Kidney (tissue), 14 donors: ENCODE measurements around the gene HBQ1. TPM values are rescaled to one million over a fixed set of nuclear protein-coding genes. Genes with fewer than 3 reads are reported as not detected.
A peak's percentile ranks its signal among the peaks of the same experiment; 100 is the strongest.

Source experiments
- DNase-seq, 5 donors: peaks; one replicate each; pipeline ENCODE4 v3.0.0-alpha.2; 2013 to 2020
- FAIRE-seq: peaks from 2 replicates; lab custom pipeline; 2012; peaks lifted over from hg19 to GRCh38; lab: Jason Lieb, UNC
- H3K27ac ChIP-seq, 2 donors: one replicate each; pipeline ENCODE4 v1.7.0; 2013; ENCODE audit warnings: low read depth in 2 of 2, low read length in 2 of 2, inconsistent platforms in 1 of 2
- H3K27me3 ChIP-seq: one replicate; pipeline ENCODE4 v1.7.1; 2013; ENCODE audit warnings: low read length, inconsistent platforms; ENCODE audit not compliant: control insufficient read depth, insufficient read depth
- H3K36me3 ChIP-seq, 3 donors: one replicate each; pipeline versions ENCODE4 v1.7.0 to v1.7.1; 2013; ENCODE audit warnings: low read length in 3 of 3, control low read depth in 1 of 3, inconsistent platforms in 1 of 3; ENCODE audit not compliant: insufficient read depth in 3 of 3, control insufficient read depth in 2 of 3
- H3K4me1 ChIP-seq, 3 donors: one replicate each; pipeline versions ENCODE4 v1.7.0 to v1.7.1; 2013; ENCODE audit warnings: low read length in 3 of 3, inconsistent platforms in 1 of 3, low read depth in 1 of 3; ENCODE audit not compliant: control insufficient read depth in 2 of 3, insufficient read depth in 2 of 3
- H3K4me3 ChIP-seq, 3 donors: one replicate each; pipeline versions ENCODE4 v1.7.0 to v1.8.1; 2013; ENCODE audit warnings: low read length in 3 of 3, control low read depth in 1 of 3, inconsistent platforms in 1 of 3
- H3K9ac ChIP-seq, 3 donors: one replicate each; pipeline versions ENCODE4 v1.7.0 to v1.7.1; 2013; ENCODE audit warnings: low read length in 3 of 3, control low read depth in 1 of 3, inconsistent platforms in 1 of 3
- H3K9me3 ChIP-seq, 3 donors: one replicate each; pipeline versions ENCODE4 v1.7.0 to v1.7.1; 2013; ENCODE audit warnings: low read length in 3 of 3, control low read depth in 1 of 3, inconsistent platforms in 1 of 3; ENCODE audit not compliant: control insufficient read depth in 2 of 3, insufficient read depth in 1 of 3
- CTCF ChIP-seq: IDR thresholded peaks from 3 replicates; pipeline ENCODE4 v1.5.1; 2012; ENCODE audit warnings: mild to moderate bottlenecking, moderate library complexity, borderline replicate concordance; ENCODE audit not compliant: insufficient read depth; ENCODE audit errors: extremely low read depth
- intact Hi-C: fragments of 100-400 bp; cut with DNase I; formaldehyde crosslinking; loops from one replicate; pipeline ENCODE4 v1.11.1; 2022
- polyA plus RNA-seq: library from polyadenylated mRNA; stranded (reverse); fragments of 350-450 nt; fragmentation: Illumina TruSeq; extraction: RNeasy Lipid Tissue Mini Kit (QIAGEN cat#74804); gene quantifications from one replicate; pipeline ENCODE4 v1.2.3, GENCODE V29; 2014; ENCODE audit warnings: low read depth, low replicate concordance; ENCODE audit not compliant: insufficient read depth
- total RNA-seq: library from RNA; stranded (reverse); fragmentation: NEBNext Ultra II Directional; extraction: Animal tissue kit (Norgen Biotek cat#: 25700); gene quantifications from one replicate; pipeline ENCODE4 v1.2.1, GENCODE V29; 2021
- donor health status: control.
- donor health status: control.
- donor health status: control.
- donor health status: control.
- donor health status: control.
- donor health status: DM: yes; HTN: yes; CAD: no.
- donor health status: Normal renal cell carcinoma (clear cell type).

HBQ1 gene
- total and polyA plus RNA-seq, 2 donors from 2014 or later, result not detected

GRCh38 chr16:177981-178667 lies 2.1 kb upstream of the HBQ1 start:
- Histone ChIP-seq H3K9ac (no peak overlapping the region), H3K36me3 (no peaks in the 10 kb centered on the region), H3K4me3 (no peak overlapping the region), H3K27ac (no peak overlapping the region), H3K4me1 (peaks cover 0 to 3% (median 0%) of the 10 kb centered on the region in 3 donors), H3K9me3 (no peaks in the 10 kb centered on the region), H3K27me3 (peaks cover 27% of the 10 kb centered on the region)
- no peak for FAIRE-seq
- intact Hi-C loops, result no loop called here
- no peak for TF ChIP-seq CTCF
- peak in 1 of 5 donors; percentile 60 for DNase-seq

- DNase-seq, result no peak
- Histone ChIP-seq H3K9ac (no peak overlapping the region), H3K27ac (no peak overlapping the region), H3K27me3 (peaks cover 27% of the 10 kb centered on the region), H3K4me3 (no peak overlapping the region), H3K9me3 (no peaks in the 10 kb centered on the region), H3K36me3 (no peaks in the 10 kb centered on the region), H3K4me1 (peaks cover 0 to 3% (median 0%) of the 10 kb centered on the region in 3 donors)
- no peak for TF ChIP-seq CTCF
- intact Hi-C loops, result no loop called here
- FAIRE-seq, result no peak
These were observed 1.6 kb upstream of the HBQ1 start for GRCh38 chr16:178668-179015.

- H3K9me3 ChIP-seq, result no peaks in the 10 kb centered on the region
- no peak overlapping the region for H3K9ac ChIP-seq
- H3K4me1 ChIP-seq, result peaks cover 0 to 3% (median 0%) of the 10 kb centered on the region in 3 donors
- TF ChIP-seq CTCF, result no peak
- DNase-seq (no peak), FAIRE-seq (no peak)
- peaks cover 25% of the 10 kb centered on the region for H3K27me3 ChIP-seq
- H3K4me3 ChIP-seq, result no peak overlapping the region
- intact Hi-C loops, result no loop called here
- H3K36me3 ChIP-seq, result no peaks in the 10 kb centered on the region
- H3K27ac ChIP-seq, result no peak overlapping the region
These were observed 807 bp upstream of the HBQ1 start for GRCh38 chr16:179211-180092.
